PC-9 (cell line): Measurements from ENCODE around the gene DNAJC16.
"Not testable (repeated sequence)": the region's sequence is repeated elsewhere in the genome, so short reads cannot be mapped to it uniquely, and the experiment has no call there.

ENCODE experiments used
- EZH2 ChIP-seq: fragments of 200-600 bp; sonication (generic); IDR thresholded peaks from 2 replicates; pipeline ENCODE4 v1.8.0; 2017; ENCODE audit warnings: antibody characterized with exemption, low read depth
- TF ChIP-seq, protein P1 (sequence below): fragments of 200-600 bp; sonication (generic); conservative IDR thresholded peaks from 2 replicates; pipeline ENCODE4 v1.6.1; 2017; ENCODE audit warnings: mixed run types, antibody characterized with exemption, mild to moderate bottlenecking, moderate library complexity

DNA sequence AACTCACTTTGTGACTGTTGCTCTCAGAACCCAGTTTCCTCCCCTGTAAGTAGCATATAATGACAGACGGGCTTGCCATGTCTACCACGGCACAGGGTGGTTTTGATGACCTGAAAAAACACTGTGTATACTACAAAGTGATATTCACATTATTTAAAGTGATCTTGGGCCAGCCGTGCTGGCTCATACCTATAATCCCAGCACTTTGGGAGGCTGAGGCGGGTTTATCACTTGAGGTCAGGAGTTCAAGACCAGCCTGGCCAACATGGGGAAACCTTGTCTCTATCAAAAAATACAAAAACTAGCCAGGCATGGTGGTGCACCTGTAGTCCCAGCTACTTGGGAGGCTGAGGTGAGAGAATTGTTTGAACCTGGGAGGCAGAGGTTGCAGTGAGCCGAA is 12.1 kb upstream of the DNAJC16 start:
- TF ChIP-seq, protein P1, sequence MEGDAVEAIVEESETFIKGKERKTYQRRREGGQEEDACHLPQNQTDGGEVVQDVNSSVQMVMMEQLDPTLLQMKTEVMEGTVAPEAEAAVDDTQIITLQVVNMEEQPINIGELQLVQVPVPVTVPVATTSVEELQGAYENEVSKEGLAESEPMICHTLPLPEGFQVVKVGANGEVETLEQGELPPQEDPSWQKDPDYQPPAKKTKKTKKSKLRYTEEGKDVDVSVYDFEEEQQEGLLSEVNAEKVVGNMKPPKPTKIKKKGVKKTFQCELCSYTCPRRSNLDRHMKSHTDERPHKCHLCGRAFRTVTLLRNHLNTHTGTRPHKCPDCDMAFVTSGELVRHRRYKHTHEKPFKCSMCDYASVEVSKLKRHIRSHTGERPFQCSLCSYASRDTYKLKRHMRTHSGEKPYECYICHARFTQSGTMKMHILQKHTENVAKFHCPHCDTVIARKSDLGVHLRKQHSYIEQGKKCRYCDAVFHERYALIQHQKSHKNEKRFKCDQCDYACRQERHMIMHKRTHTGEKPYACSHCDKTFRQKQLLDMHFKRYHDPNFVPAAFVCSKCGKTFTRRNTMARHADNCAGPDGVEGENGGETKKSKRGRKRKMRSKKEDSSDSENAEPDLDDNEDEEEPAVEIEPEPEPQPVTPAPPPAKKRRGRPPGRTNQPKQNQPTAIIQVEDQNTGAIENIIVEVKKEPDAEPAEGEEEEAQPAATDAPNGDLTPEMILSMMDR = not testable (repeated sequence)
- TF ChIP-seq EZH2 = not testable (repeated sequence)
